HG02623 (cell line): Measurements from ENCODE around the gene LCN6.

Experiments used
- ATAC-seq: cut with Tn5 transposase; IDR thresholded peaks from one replicate; pipeline ENCODE4 v1.9.1; 2021; ENCODE audit warnings: moderate library complexity; ENCODE audit not compliant: unreplicated experiment

LCN6 gene

GRCh38 chr9:136694163-136694871 lies 54.0 kb downstream of the LCN6 start:
- ATAC-seq = no peak
